IMR-90 (cell line): Measurements from ENCODE around the gene PCCA. TPM values are rescaled to one million over a fixed set of nuclear protein-coding genes. Genes with fewer than 3 reads are reported as not detected.

Experiments used
- ATAC-seq: fragments of 200-7000 bp; cut with Tn5 transposase; 2 replicates; pipeline ENCODE4 v1.9.1; 2020; ENCODE audit warnings: low read depth, mild to moderate bottlenecking, moderate library complexity
- BruUV-seq: library from RNA; stranded (reverse); fragments of 400-500 nt; replicated peaks from 2 replicates; lab custom pipeline; 2021; lab: Mats Ljungman, UMichigan
- CTCF ChIA-PET: fragments of 300-600 bp; formaldehyde crosslinking; extraction: SDS; loops from one replicate; lab custom pipeline; 2021; ENCODE audit warnings: antibody characterized with exemption; lab: Yijun Ruan, JAX
- POLR2A ChIA-PET: fragments of 300-600 bp; sonication (Branson Sonifier 250); formaldehyde crosslinking; loops from one replicate; lab custom pipeline; 2022; ENCODE audit warnings: antibody characterized with exemption; ENCODE audit not compliant: unreplicated experiment; lab: Charles Lee
- DNase-seq: peaks from one replicate; pipeline ENCODE4 v3.0.0; 2013
- H2AFZ ChIP-seq: replicated peaks from 2 replicates; pipeline ENCODE3; 2013; ENCODE audit warnings: low read length, mild to moderate bottlenecking; ENCODE audit not compliant: poor library complexity
- H2AK5ac ChIP-seq: 2 replicates; pipeline ENCODE4 v1.6.1; 2013; ENCODE audit warnings: low read depth, low read length, inconsistent platforms
- H2AK9ac ChIP-seq: replicated peaks from 2 replicates; pipeline ENCODE3; 2013; ENCODE audit warnings: mild to moderate bottlenecking, low read depth, low read length, moderate library complexity; ENCODE audit not compliant: poor library complexity
- H2BK120ac ChIP-seq: 2 replicates; pipeline ENCODE4 v1.6.1; 2013; ENCODE audit warnings: low read depth, low read length, inconsistent platforms
- H2BK15ac ChIP-seq: 3 replicates; pipeline ENCODE4 v1.6.1; 2013; ENCODE audit warnings: low read depth, low read length, inconsistent platforms
- H2BK20ac ChIP-seq: 2 replicates; pipeline ENCODE4 v1.6.1; 2013; ENCODE audit warnings: low read depth, mild to moderate bottlenecking, inconsistent platforms, low read length, moderate library complexity
- H2BK5ac ChIP-seq: 2 replicates; pipeline ENCODE4 v1.6.1; 2013; ENCODE audit warnings: mild to moderate bottlenecking, low read depth, low read length, inconsistent platforms; ENCODE audit not compliant: poor library complexity, severe bottlenecking
- H3K14ac ChIP-seq: replicated peaks from 2 replicates; pipeline ENCODE4 v1.6.1; 2013; ENCODE audit warnings: low read depth, low read length, inconsistent platforms
- H3K18ac ChIP-seq: 2 replicates; pipeline ENCODE4 v1.6.1; 2013; ENCODE audit warnings: low read depth, low read length, control low read depth
- H3K23ac ChIP-seq: 2 replicates; pipeline ENCODE4 v1.6.1; 2013; ENCODE audit warnings: low read depth, low read length, inconsistent platforms
- H3K27ac ChIP-seq: 2 replicates; pipeline ENCODE4 v1.5.1; 2013; ENCODE audit warnings: mild to moderate bottlenecking, control low read depth, low read length; ENCODE audit not compliant: insufficient read depth
- H3K27me3 ChIP-seq: 2 replicates; pipeline ENCODE4 v1.6.1; 2013; ENCODE audit warnings: low read length; ENCODE audit not compliant: control insufficient read depth, insufficient read depth
- H3K36me3 ChIP-seq: 2 replicates; pipeline ENCODE4 v1.6.1; 2013; ENCODE audit warnings: low read length, mixed read lengths; ENCODE audit not compliant: control insufficient read depth, insufficient read depth
- H3K4ac ChIP-seq: 2 replicates; pipeline ENCODE4 v1.6.1; 2013; ENCODE audit warnings: low read depth, low read length, inconsistent platforms
- H3K4me1 ChIP-seq: 2 replicates; pipeline ENCODE4 v1.6.1; 2013; ENCODE audit warnings: low read length, mixed read lengths; ENCODE audit not compliant: control insufficient read depth, insufficient read depth
- H3K4me2 ChIP-seq: 2 replicates; pipeline ENCODE4 v1.6.1; 2013; ENCODE audit warnings: low read depth, mild to moderate bottlenecking, control low read depth, low read length, moderate library complexity
- H3K4me3 ChIP-seq: 2 replicates; pipeline ENCODE4 v1.5.1; 2013; ENCODE audit warnings: low read depth, mild to moderate bottlenecking, control low read depth, low read length, moderate library complexity; ENCODE audit not compliant: insufficient read depth
- H3K56ac ChIP-seq: 2 replicates; pipeline ENCODE4 v1.6.1; 2013; ENCODE audit warnings: low read length, inconsistent platforms; ENCODE audit not compliant: insufficient read depth; ENCODE audit errors: extremely low read depth
- H3K79me1 ChIP-seq, 2 experiments: 2 replicates each; pipeline ENCODE4 v1.6.1; 2013; ENCODE audit warnings: low read length in 2 of 2, inconsistent platforms in 1 of 2, low read depth in 1 of 2
- H3K9ac ChIP-seq: 2 replicates; pipeline ENCODE4 v1.6.1; 2013; ENCODE audit warnings: low read depth, low read length, control low read depth
- H3K9me1 ChIP-seq: 2 replicates; pipeline ENCODE4 v1.6.1; 2013; ENCODE audit warnings: low read length, inconsistent platforms; ENCODE audit not compliant: insufficient read depth
- H3K9me3 ChIP-seq: 2 replicates; pipeline ENCODE4 v1.6.1; 2013; ENCODE audit warnings: low read length; ENCODE audit not compliant: control insufficient read depth, insufficient read depth
- H4K20me1 ChIP-seq: 2 replicates; pipeline ENCODE4 v1.6.1; 2013; ENCODE audit warnings: low read length, inconsistent platforms; ENCODE audit not compliant: insufficient read depth
- H4K5ac ChIP-seq: 2 replicates; pipeline ENCODE4 v1.6.1; 2013; ENCODE audit warnings: mild to moderate bottlenecking, low read depth, low read length, control low read depth
- H4K8ac ChIP-seq, 2 experiments: 2 replicates each; pipeline ENCODE4 v1.6.1; 2013; ENCODE audit warnings: low read depth in 2 of 2, low read length in 2 of 2, control low read depth in 1 of 2, inconsistent platforms in 1 of 2
- H4K91ac ChIP-seq: 2 replicates; pipeline ENCODE4 v1.6.1; 2013; ENCODE audit warnings: low read depth, low read length, inconsistent platforms; ENCODE audit not compliant: insufficient read depth
- BHLHE40 ChIP-seq: fragments of 150-350 bp; IDR thresholded peaks from 2 replicates; pipeline ENCODE4 v1.6.1; 2016; ENCODE audit warnings: mild to moderate bottlenecking, low read depth, low read length
- CEBPB ChIP-seq: IDR thresholded peaks from 2 replicates; pipeline ENCODE4 v1.6.1; 2012; ENCODE audit warnings: low read depth, low read length, improper control_type of control experiment
- CHD1 ChIP-seq: IDR thresholded peaks from 2 replicates; pipeline ENCODE4 v1.6.1; 2012; ENCODE audit warnings: low read depth, low read length, improper control_type of control experiment
- FOS ChIP-seq: fragments of 150-350 bp; IDR thresholded peaks from 2 replicates; pipeline ENCODE4 v1.6.1; 2016; ENCODE audit warnings: low read depth, low read length
- MAZ ChIP-seq: IDR thresholded peaks from 2 replicates; pipeline ENCODE4 v1.6.1; 2012; ENCODE audit warnings: low read depth, mild to moderate bottlenecking, low read length, improper control_type of control experiment, moderate library complexity, borderline replicate concordance
- MXI1 ChIP-seq: IDR thresholded peaks from 2 replicates; pipeline ENCODE4 v1.6.1; 2012; ENCODE audit warnings: low read depth, mild to moderate bottlenecking, low read length, moderate library complexity, borderline replicate concordance
- NFE2L2 ChIP-seq: fragments of 150-350 bp; IDR thresholded peaks from 2 replicates; pipeline ENCODE4 v1.6.1; 2016; ENCODE audit warnings: low read depth, mild to moderate bottlenecking, low read length
- RAD21 ChIP-seq: IDR thresholded peaks from 2 replicates; pipeline ENCODE4 v1.6.1; 2012; ENCODE audit warnings: low read length, improper control_type of control experiment
- RCOR1 ChIP-seq: IDR thresholded peaks from 2 replicates; pipeline ENCODE4 v1.6.1; 2012; ENCODE audit warnings: mild to moderate bottlenecking, low read length, improper control_type of control experiment; ENCODE audit not compliant: insufficient replicate concordance
- RFX5 ChIP-seq: IDR thresholded peaks from 2 replicates; pipeline ENCODE4 v1.8.0; 2012; ENCODE audit warnings: low read depth, mild to moderate bottlenecking, low read length, moderate library complexity
- SMC3 ChIP-seq: fragments of 150-350 bp; IDR thresholded peaks from 2 replicates; pipeline ENCODE4 v1.6.1; 2016; ENCODE audit warnings: low read depth, mild to moderate bottlenecking, antibody characterized with exemption, low read length, moderate library complexity
- WGBS, 2 experiments: methylation state at CpG; one replicate each; pipeline versions ENCODE4 v1.1.5 to v1.1.7; 2013; ENCODE audit warnings: missing lambda C conversion rate in 2 of 2; ENCODE audit not compliant: insufficient read length in 1 of 2; ENCODE audit errors: extremely low coverage in 2 of 2; 5-methylcytosine and 5-hydroxymethylcytosine counted together
- dilution Hi-C: fragments of 300-500 bp; cut with HindIII; formaldehyde crosslinking; loops from one replicate; pipeline ENCODE4 v1.14.3; 2018; ENCODE audit warnings: low sequenced_read_pairs; ENCODE audit not compliant: unreplicated experiment
- in situ Hi-C: fragments of 300-500 bp; cut with MboI; formaldehyde crosslinking; loops from 3 replicates; pipeline ENCODE4 v1.14.3; 2019; ENCODE audit warnings: low sequenced_read_pairs, inconsistent platforms, mixed read lengths
- intact Hi-C: fragments of 100-400 bp; cut with micrococcal nuclease; formaldehyde crosslinking; loops from 2 replicates; pipeline ENCODE4 v1.10.0; 2022
- polyA plus RNA-seq, 3 experiments: library from polyadenylated mRNA; depleted of rRNA; stranded (reverse); fragments of >200 nt; gene quantifications; 2 replicates each; pipeline ENCODE4 v1.2.3, GENCODE V29; 2012; ENCODE audit warnings: low replicate concordance in 1 of 3
- total RNA-seq: library from RNA; depleted of rRNA; stranded (reverse); fragments of >200 nt; gene quantifications from 2 replicates; pipeline ENCODE4 v1.2.3, GENCODE V29; 2012
- TF ChIP-seq, protein P1 (sequence below): fragments of 150-350 bp; IDR thresholded peaks from 2 replicates; pipeline ENCODE4 v1.6.1; 2016; ENCODE audit warnings: low read depth, mild to moderate bottlenecking, low read length, moderate library complexity, borderline replicate concordance
- TF ChIP-seq, protein P2 (sequence below): conservative IDR thresholded peaks from 2 replicates; pipeline ENCODE4 v1.5.1; 2012; ENCODE audit warnings: mild to moderate bottlenecking, low read depth, low read length, improper control_type of control experiment
- TF ChIP-seq, protein P3 (sequence below): fragments of 150-350 bp; IDR thresholded peaks from 2 replicates; pipeline ENCODE4 v1.6.1; 2017; ENCODE audit warnings: mild to moderate bottlenecking, antibody characterized with exemption, low read length, low read depth

Gene PCCA
- total and polyA plus RNA-seq, 2 of the 4 experiments (the other 2 are of a cell fraction), result 7.6 to 24.0 TPM

GRCh38 chr13:100440751-100441425 is 352.0 kb downstream of the PCCA start:
- Histone ChIP-seq H4K5ac (no peak overlapping the region), H3K9me1 (peaks cover 9% of the 10 kb centered on the region), H2BK120ac (peak overlapping the region; percentile 71; the same call in 1 of the 2 replicates), H3K18ac (peak overlapping the region; percentile 54; the same call in 1 of the 2 replicates), H3K27me3 (no peaks in the 10 kb centered on the region), H3K4ac (peak overlapping the region; percentile 55; the same call in 1 of the 2 replicates), H3K9me3 (no peaks in the 10 kb centered on the region), H3K36me3 (0 out of 2 replicates have a peak, but pooled peaks cover 2% of the 10 kb centered on the region), H2BK20ac (peak overlapping the region; percentile 50; the same call in 1 of the 2 replicates), H3K23ac (peak overlapping the region; percentile 20; the same call in 1 of the 2 replicates), H2AK9ac (no peak overlapping the region), H4K91ac (no peak overlapping the region), H4K8ac (no peak overlapping the region; a peak in 1 of 4 replicates), H2AK5ac (no peak overlapping the region), H3K9ac (no peak overlapping the region), H2BK15ac (no peak overlapping the region), H3K79me1 (peaks cover 4 to 20% of the 10 kb centered on the region in 2 experiments), H2BK5ac (peak overlapping the region; percentile 86), H3K14ac (no peak overlapping the region), H4K20me1 (no peaks in the 10 kb centered on the region), H2AFZ (no peak overlapping the region), H3K4me2 (peak overlapping the region; percentile 82), H3K27ac (peak overlapping the region; percentile 33; the same call in 1 of the 2 replicates), H3K4me3 (no peak overlapping the region), H3K56ac (no peak overlapping the region), H3K4me1 (peaks cover 6% of the 10 kb centered on the region)
- intact Hi-C loops (no loop called here), in situ Hi-C loops (no loop called here), dilution Hi-C loops (no loop called here)
- CTCF ChIA-PET, result interaction anchor here (0.6 to 0.7 kb wide), 2 partner anchors 9 to 174 kb away, joined by 3 read pairs; no protein-coding TSS in a partner anchor
- ATAC-seq, result peak; percentile 94
- peak; percentile 75 for DNase-seq
- no TSS peak for BruUV-seq
- no CpG with 5 or more reads among the region's 4 CpGs for WGBS, 2 experiments
- POLR2A ChIA-PET, result no interaction called here
- TF ChIP-seq SMC3 (no peak), FOS (no peak), MAZ (no peak), MXI1 (no peak), CEBPB (no peak), BHLHE40 (no peak), NFE2L2 (no peak), RAD21 (no peak), RFX5 (no peak), CHD1 (no peak), RCOR1 (no peak)
- TF ChIP-seq, protein P1, sequence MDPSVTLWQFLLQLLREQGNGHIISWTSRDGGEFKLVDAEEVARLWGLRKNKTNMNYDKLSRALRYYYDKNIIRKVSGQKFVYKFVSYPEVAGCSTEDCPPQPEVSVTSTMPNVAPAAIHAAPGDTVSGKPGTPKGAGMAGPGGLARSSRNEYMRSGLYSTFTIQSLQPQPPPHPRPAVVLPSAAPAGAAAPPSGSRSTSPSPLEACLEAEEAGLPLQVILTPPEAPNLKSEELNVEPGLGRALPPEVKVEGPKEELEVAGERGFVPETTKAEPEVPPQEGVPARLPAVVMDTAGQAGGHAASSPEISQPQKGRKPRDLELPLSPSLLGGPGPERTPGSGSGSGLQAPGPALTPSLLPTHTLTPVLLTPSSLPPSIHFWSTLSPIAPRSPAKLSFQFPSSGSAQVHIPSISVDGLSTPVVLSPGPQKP, result no peak
- TF ChIP-seq, protein P2, sequence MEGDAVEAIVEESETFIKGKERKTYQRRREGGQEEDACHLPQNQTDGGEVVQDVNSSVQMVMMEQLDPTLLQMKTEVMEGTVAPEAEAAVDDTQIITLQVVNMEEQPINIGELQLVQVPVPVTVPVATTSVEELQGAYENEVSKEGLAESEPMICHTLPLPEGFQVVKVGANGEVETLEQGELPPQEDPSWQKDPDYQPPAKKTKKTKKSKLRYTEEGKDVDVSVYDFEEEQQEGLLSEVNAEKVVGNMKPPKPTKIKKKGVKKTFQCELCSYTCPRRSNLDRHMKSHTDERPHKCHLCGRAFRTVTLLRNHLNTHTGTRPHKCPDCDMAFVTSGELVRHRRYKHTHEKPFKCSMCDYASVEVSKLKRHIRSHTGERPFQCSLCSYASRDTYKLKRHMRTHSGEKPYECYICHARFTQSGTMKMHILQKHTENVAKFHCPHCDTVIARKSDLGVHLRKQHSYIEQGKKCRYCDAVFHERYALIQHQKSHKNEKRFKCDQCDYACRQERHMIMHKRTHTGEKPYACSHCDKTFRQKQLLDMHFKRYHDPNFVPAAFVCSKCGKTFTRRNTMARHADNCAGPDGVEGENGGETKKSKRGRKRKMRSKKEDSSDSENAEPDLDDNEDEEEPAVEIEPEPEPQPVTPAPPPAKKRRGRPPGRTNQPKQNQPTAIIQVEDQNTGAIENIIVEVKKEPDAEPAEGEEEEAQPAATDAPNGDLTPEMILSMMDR, result no peak
- TF ChIP-seq, protein P3, sequence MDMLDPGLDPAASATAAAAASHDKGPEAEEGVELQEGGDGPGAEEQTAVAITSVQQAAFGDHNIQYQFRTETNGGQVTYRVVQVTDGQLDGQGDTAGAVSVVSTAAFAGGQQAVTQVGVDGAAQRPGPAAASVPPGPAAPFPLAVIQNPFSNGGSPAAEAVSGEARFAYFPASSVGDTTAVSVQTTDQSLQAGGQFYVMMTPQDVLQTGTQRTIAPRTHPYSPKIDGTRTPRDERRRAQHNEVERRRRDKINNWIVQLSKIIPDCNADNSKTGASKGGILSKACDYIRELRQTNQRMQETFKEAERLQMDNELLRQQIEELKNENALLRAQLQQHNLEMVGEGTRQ, result no peak
